K562 (cell line): Measurements from ENCODE around the gene CD44.

Experiments used
- EP300 ChIP-seq: IDR thresholded peaks from 2 replicates; pipeline ENCODE4 v1.6.1; 2012; ENCODE audit warnings: low read length, improper control_type of control experiment
- ESRRA ChIP-seq: fragments of 450-650 bp; IDR thresholded peaks from 2 replicates; pipeline ENCODE4 v1.6.1; 2014; ENCODE audit warnings: low read depth, mild to moderate bottlenecking, moderate library complexity, borderline replicate concordance
- TF ChIP-seq, protein P1 (sequence below), 3 experiments: IDR thresholded peaks in 2 of 3; conservative IDR thresholded peaks in 1 of 3; 2 replicates each; pipeline ENCODE4 v1.5.1; 2011 to 2012; ENCODE audit warnings: low read length in 3 of 3, mild to moderate bottlenecking in 3 of 3, control low read depth in 2 of 3, improper control_type of control experiment in 1 of 3, inconsistent platforms in 1 of 3, low read depth in 1 of 3, mixed read lengths in 1 of 3, moderate library complexity in 1 of 3; ENCODE audit not compliant: insufficient read depth in 2 of 3

DNA sequence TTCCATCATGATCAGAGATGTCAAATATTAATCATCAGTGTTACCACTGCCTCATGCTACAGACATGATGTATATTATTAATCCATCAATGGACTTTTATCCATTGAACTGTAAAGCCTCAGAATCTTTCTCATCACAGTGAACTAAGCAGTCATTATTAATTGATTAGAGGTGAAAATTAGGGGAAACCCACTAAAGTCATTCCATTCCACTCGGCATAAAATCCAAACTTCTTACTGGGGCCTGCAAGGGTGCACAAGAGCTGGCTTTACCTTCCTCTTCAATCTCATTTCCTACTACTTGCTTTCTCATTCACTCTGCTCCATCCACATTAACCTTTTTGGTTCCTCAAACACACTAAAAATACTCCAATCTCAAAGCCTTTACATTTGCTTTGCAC is 7.9 kb upstream of the CD44 start:
- TF ChIP-seq ESRRA (no peak), EP300 (no peak)
- TF ChIP-seq, protein P1, sequence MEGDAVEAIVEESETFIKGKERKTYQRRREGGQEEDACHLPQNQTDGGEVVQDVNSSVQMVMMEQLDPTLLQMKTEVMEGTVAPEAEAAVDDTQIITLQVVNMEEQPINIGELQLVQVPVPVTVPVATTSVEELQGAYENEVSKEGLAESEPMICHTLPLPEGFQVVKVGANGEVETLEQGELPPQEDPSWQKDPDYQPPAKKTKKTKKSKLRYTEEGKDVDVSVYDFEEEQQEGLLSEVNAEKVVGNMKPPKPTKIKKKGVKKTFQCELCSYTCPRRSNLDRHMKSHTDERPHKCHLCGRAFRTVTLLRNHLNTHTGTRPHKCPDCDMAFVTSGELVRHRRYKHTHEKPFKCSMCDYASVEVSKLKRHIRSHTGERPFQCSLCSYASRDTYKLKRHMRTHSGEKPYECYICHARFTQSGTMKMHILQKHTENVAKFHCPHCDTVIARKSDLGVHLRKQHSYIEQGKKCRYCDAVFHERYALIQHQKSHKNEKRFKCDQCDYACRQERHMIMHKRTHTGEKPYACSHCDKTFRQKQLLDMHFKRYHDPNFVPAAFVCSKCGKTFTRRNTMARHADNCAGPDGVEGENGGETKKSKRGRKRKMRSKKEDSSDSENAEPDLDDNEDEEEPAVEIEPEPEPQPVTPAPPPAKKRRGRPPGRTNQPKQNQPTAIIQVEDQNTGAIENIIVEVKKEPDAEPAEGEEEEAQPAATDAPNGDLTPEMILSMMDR (IDR thresholded peaks at IDR 0.05 in 2 of 3, conservative IDR thresholded peaks at IDR 0.05 in 1 of 3; ENCODE audit: insufficient read depth in 2 of 3, low read depth in 1 of 3, low read length in 3 of 3), result no peak
